ENCODE measurements around the gene RAB1A. TPM values are rescaled to one million over a fixed set of nuclear protein-coding genes. Genes with fewer than 3 reads are reported as not detected.

RAB1A gene
- total RNA-seq, 2 experiments from 2014 or later, result 71.8 to 75.8 TPM

DNA sequence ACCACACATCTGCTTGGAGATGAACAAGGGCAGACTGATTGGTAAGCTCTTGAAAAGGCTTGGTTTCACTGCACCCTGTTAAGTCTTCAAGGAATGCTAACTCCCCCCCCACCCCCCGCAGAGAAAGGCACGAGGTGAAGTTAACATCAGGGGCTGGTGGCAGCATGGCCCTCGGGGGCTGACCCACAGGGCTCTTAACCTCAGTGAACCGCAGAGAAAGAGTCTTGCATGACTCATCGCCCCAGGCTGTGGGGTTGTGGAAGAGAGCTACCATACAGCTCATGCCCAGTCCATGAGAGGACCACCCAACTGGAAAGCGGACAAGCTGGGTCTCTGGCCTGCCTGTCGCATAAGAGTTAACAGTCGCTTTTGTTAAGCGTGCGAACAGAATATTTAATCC lies 84.3 kb downstream of the RAB1A start:
- POLR2A ChIA-PET, result interaction anchor here (0.6 kb wide), 1 partner anchor 12 kb away, joined by 4 read pairs; no protein-coding TSS in a partner anchor

GRCh38 chr2:65044097-65044735 lies 85.7 kb downstream of the RAB1A start:
- Mint-ChIP-seq H3K27me3 (no peaks in the 10 kb centered on the region), H3K4me3 (no peak overlapping the region), H3K27ac (no peak overlapping the region), H3K9me3 (peaks cover 16% of the 10 kb centered on the region), H3K36me3 (ENCODE audit: low read depth) (peaks cover 20% of the 10 kb centered on the region), H3K4me1 (ENCODE audit: low read depth) (peaks cover 11% of the 10 kb centered on the region)
- ChIA-PET POLR2A (interaction anchor here (0.7 kb wide), 1 partner anchor 19 kb away, joined by 3 read pairs; no protein-coding TSS in a partner anchor), CTCF (interaction anchor here (1.0 to 19.6 kb wide), 3 partner anchors 21 to 125 kb away, joined by 3 to 237 read pairs (median 12); no protein-coding TSS in a partner anchor)
- no peak for DNase-seq
- ATAC-seq, result no peak
- intact Hi-C loops (cut with micrococcal nuclease), result loop anchor here (5.0 kb wide), 1 partner anchor 57 kb away; the partner anchor contains the start of gene SLC1A4
- no peak for TF ChIP-seq CTCF (IDR thresholded peaks at IDR 0.05)

More for the DNA sequence above, 84.3 kb downstream of the RAB1A start:
- no peak for ATAC-seq
- H3K9me3 Mint-ChIP-seq, result peaks cover 16% of the 10 kb centered on the region
- intact Hi-C loops (cut with micrococcal nuclease), result no loop called here
- peaks cover 20% of the 10 kb centered on the region for H3K36me3 Mint-ChIP-seq (ENCODE audit: low read depth)
- no peak for DNase-seq
- H3K27me3 Mint-ChIP-seq, result no peaks in the 10 kb centered on the region
- CTCF ChIA-PET, result interaction anchor here (1.7 to 19.6 kb wide), 2 partner anchors 10 to 126 kb away, joined by 4 to 237 read pairs; partner anchors contain the start of gene CEP68
- TF ChIP-seq CTCF (IDR thresholded peaks at IDR 0.05), result no peak
- H3K27ac Mint-ChIP-seq, result no peak overlapping the region
- peaks cover 9% of the 10 kb centered on the region for H3K4me1 Mint-ChIP-seq (ENCODE audit: low read depth)
- no peak overlapping the region for H3K4me3 Mint-ChIP-seq

- Mint-ChIP-seq H3K27me3 (no peaks in the 10 kb centered on the region), H3K9me3 (peaks cover 10% of the 10 kb centered on the region), H3K4me3 (no peak overlapping the region), H3K4me1 (ENCODE audit: low read depth) (peaks cover 11% of the 10 kb centered on the region), H3K36me3 (ENCODE audit: low read depth) (peaks cover 17% of the 10 kb centered on the region), H3K27ac (no peak overlapping the region)
- ATAC-seq, result no peak
- DNase-seq, result no peak
- POLR2A ChIA-PET, result no interaction called here
- no peak for TF ChIP-seq CTCF (IDR thresholded peaks at IDR 0.05)
- intact Hi-C loops (cut with micrococcal nuclease), result loop anchor here (5.0 kb wide), 1 partner anchor 56 kb away; the partner anchor contains the start of gene SLC1A4
- CTCF ChIA-PET, result interaction anchor here (1.0 to 19.6 kb wide), 5 partner anchors 9 to 126 kb away, joined by 3 to 237 read pairs (median 7); no protein-coding TSS in a partner anchor
Measured at GRCh38 chr2:65043001-65043400, 86.9 kb downstream of the RAB1A start.

DNA sequence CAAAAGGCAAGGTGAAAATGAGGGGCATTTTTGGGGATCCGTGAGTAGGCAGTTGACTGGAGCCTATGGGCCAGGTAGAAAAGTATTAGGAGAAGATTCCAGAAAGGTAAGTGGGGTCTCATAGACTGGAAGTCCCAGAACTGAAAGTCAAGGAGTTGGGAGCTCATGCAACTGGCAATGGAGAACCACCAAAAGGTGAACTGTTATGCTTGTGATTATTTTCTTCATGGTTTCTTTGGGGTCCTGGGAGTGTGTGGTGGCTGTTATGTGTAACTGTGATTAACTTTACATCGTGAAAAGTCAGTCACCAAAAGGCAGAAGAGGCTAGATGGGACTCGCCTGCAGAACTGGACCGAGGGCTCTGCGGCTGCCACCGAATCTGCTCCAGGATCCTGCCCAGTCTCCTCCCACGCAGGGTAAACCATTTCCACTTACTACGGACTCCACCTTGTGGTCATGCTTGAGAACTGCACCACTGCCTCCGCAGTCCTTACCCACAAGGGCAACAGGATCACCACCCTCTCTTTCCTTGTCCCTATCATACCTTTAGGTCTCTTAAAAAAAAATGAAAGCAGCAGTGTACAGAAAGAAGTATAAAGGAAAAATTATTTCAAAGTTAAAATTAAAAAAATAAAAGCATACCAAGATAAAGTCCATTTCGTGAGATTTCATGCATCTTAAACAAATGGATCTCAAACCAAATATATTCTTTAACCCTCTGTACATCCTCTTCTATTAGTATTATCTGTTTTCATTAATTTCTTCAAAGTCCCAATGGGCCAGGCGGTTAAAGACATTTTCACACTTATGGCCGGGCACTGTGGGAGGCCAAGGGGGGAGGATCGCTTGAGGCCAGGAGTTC lies 89.3 kb downstream of the RAB1A start:
- POLR2A ChIA-PET, result no interaction called here
- peak; percentile 97 for ATAC-seq

More for the DNA sequence above, 89.3 kb downstream of the RAB1A start:
- Mint-ChIP-seq H3K27me3 (no peaks in the 10 kb centered on the region), H3K36me3 (ENCODE audit: low read depth) (peaks cover 16% of the 10 kb centered on the region), H3K4me1 (ENCODE audit: low read depth) (peaks cover 11% of the 10 kb centered on the region), H3K27ac (no peak overlapping the region), H3K4me3 (no peak overlapping the region), H3K9me3 (peaks cover 10% of the 10 kb centered on the region)
- intact Hi-C loops (cut with micrococcal nuclease), result loop anchor here (2.0 to 5.0 kb wide), 2 partner anchors 53 to 122 kb away; partner anchors contain the start of gene SLC1A4
- DNase-seq, result peak; percentile 87
- TF ChIP-seq CTCF (IDR thresholded peaks at IDR 0.05), result peak; percentile 99
- CTCF ChIA-PET, result interaction anchor here (0.5 to 19.6 kb wide), 12 partner anchors 8 to 121 kb away, joined by 3 to 237 read pairs (median 4); no protein-coding TSS in a partner anchor

Measured in activated CD8-positive, alpha-beta T cell treated with anti-CD3 and anti-CD28 coated beads for 36 hours (primary cell).